MCF 10A (cell line): ENCODE data around the gene SCN8A. TPM values are rescaled to one million over a fixed set of nuclear protein-coding genes. Genes with fewer than 3 reads are reported as not detected.

ENCODE experiments used
- BruUV-seq: library from RNA; stranded (reverse); fragments of 400-500 nt; replicated peaks from 2 replicates; lab custom pipeline; 2021; lab: Mats Ljungman, UMichigan
- CTCF ChIA-PET: fragments of 300-600 bp; sonication (Branson Sonifier 250); formaldehyde crosslinking; extraction: SDS; loops from one replicate; lab custom pipeline; 2021; ENCODE audit warnings: antibody characterized with exemption, inconsistent platforms; lab: Yijun Ruan, JAX
- POLR2A ChIA-PET: fragments of 300-600, 350-650 bp; sonication (Branson Sonifier 250); formaldehyde crosslinking; extraction: SDS; loops from one replicate; lab custom pipeline; 2020; ENCODE audit warnings: antibody characterized with exemption, inconsistent platforms; lab: Yijun Ruan, JAX
- DNase-seq: peaks from one replicate; pipeline ENCODE4 v3.0.0-alpha.2; 2018; ENCODE audit not compliant: unreplicated experiment
- H3K27ac Mint-ChIP-seq: one replicate; pipeline ENCODE4 v1.8.0; 2022; ENCODE audit warnings: mild to moderate bottlenecking, low read depth, mixed read lengths; ENCODE audit not compliant: unreplicated experiment
- H3K27me3 Mint-ChIP-seq: one replicate; pipeline ENCODE4 v1.8.0; 2022; ENCODE audit warnings: mixed read lengths; ENCODE audit not compliant: insufficient read depth, unreplicated experiment
- H3K36me3 Mint-ChIP-seq: one replicate; pipeline ENCODE4 v1.8.0; 2022; ENCODE audit warnings: mild to moderate bottlenecking, moderate library complexity, mixed read lengths; ENCODE audit not compliant: insufficient read depth, unreplicated experiment
- H3K4me1 Mint-ChIP-seq: one replicate; pipeline ENCODE4 v1.8.0; 2022; ENCODE audit warnings: mixed read lengths; ENCODE audit not compliant: insufficient read depth, unreplicated experiment
- H3K4me3 Mint-ChIP-seq: one replicate; pipeline ENCODE4 v1.8.0; 2022; ENCODE audit warnings: mild to moderate bottlenecking, moderate library complexity, mixed read lengths; ENCODE audit not compliant: unreplicated experiment
- H3K9me3 Mint-ChIP-seq: one replicate; pipeline ENCODE4 v1.8.0; 2022; ENCODE audit warnings: mixed read lengths; ENCODE audit not compliant: unreplicated experiment
- intact Hi-C: fragments of 100-400 bp; cut with micrococcal nuclease; formaldehyde crosslinking; loops from 2 replicates; pipeline ENCODE4 v1.14.1; 2022
- total RNA-seq: library from RNA; stranded (reverse); gene quantifications from 2 replicates; pipeline ENCODE4 v1.2.3, GENCODE V29; 2022
- TF ChIP-seq, protein P1 (sequence below): fragments of 200-600 bp; IDR thresholded peaks from one replicate; pipeline ENCODE4 v1.8.0; 2022; ENCODE audit warnings: antibody characterized with exemption, mild to moderate bottlenecking; ENCODE audit not compliant: unreplicated experiment

Gene SCN8A
- total RNA-seq, 1 experiment from 2014 or later, result 0.70 TPM

DNA sequence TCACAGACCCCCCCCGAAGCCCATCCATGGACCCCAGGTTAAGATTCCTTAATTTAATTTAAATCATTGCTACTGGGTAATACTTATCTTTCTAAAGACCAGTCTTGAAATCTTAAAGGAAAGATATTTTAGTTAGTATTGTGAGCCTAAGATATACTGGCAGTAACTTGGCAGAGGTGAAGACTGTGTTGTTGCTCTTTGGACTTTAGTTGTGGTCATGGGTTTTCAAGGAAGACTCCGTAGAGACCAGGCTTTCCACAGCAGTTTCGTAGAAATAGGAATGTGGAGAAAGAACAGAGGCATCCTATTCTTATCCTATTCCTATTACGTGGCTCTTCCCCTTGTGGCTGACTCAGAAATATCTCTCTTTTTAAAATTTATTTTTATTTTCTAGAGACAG is 99.0 kb downstream of the SCN8A start:
- no peak overlapping the region for H3K27ac Mint-ChIP-seq
- DNase-seq, result no peak
- BruUV-seq, result no TSS peak
- peaks cover 28% of the 10 kb centered on the region for H3K4me1 Mint-ChIP-seq
- no peak overlapping the region for H3K4me3 Mint-ChIP-seq
- CTCF ChIA-PET, result no interaction called here
- H3K36me3 Mint-ChIP-seq, result peaks cover 6% of the 10 kb centered on the region
- TF ChIP-seq, protein P1, sequence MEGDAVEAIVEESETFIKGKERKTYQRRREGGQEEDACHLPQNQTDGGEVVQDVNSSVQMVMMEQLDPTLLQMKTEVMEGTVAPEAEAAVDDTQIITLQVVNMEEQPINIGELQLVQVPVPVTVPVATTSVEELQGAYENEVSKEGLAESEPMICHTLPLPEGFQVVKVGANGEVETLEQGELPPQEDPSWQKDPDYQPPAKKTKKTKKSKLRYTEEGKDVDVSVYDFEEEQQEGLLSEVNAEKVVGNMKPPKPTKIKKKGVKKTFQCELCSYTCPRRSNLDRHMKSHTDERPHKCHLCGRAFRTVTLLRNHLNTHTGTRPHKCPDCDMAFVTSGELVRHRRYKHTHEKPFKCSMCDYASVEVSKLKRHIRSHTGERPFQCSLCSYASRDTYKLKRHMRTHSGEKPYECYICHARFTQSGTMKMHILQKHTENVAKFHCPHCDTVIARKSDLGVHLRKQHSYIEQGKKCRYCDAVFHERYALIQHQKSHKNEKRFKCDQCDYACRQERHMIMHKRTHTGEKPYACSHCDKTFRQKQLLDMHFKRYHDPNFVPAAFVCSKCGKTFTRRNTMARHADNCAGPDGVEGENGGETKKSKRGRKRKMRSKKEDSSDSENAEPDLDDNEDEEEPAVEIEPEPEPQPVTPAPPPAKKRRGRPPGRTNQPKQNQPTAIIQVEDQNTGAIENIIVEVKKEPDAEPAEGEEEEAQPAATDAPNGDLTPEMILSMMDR, result no peak
- no peaks in the 10 kb centered on the region for H3K27me3 Mint-ChIP-seq
- intact Hi-C loops, result no loop called here
- POLR2A ChIA-PET, result interaction anchor here (0.6 to 0.7 kb wide), 2 partner anchors 15 to 231 kb away, joined by 3 to 4 read pairs; no protein-coding TSS in a partner anchor
- no peaks in the 10 kb centered on the region for H3K9me3 Mint-ChIP-seq

DNA sequence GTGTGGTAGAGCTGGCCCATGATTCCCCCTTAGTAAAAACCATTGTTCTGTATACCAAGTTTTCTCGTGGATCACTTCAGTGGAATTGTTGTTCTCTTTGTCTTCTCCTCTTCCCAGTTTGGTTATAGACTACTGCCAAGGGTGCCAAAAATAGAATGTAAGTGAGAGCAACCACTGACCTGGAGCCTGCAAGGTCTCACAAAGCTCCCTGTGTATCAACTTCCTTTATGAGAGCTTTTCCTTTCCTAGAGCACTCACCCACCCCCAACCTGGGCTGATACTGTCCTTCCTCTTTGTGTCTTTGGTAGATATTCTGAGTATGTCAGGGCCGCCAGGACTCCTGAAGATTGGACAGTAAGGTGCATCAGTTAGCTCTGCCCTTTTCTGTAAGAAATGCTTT is 101.0 kb downstream of the SCN8A start:
- no peak overlapping the region for H3K27ac Mint-ChIP-seq
- TF ChIP-seq, protein P1, result no peak
- DNase-seq, result no peak
- intact Hi-C loops, result no loop called here
- no peaks in the 10 kb centered on the region for H3K27me3 Mint-ChIP-seq
- no TSS peak for BruUV-seq
- peaks cover 21% of the 10 kb centered on the region for H3K4me1 Mint-ChIP-seq
- H3K9me3 Mint-ChIP-seq, result no peaks in the 10 kb centered on the region
- ChIA-PET CTCF (interaction anchor here (0.6 to 1.6 kb wide), 3 partner anchors 17 to 1986 kb away, joined by 3 to 6 read pairs (median 3); no protein-coding TSS in a partner anchor), POLR2A (interaction anchor here (0.6 kb wide), 1 partner anchor 200 kb away, joined by 3 read pairs; no protein-coding TSS in a partner anchor)
- no peak overlapping the region for H3K4me3 Mint-ChIP-seq
- H3K36me3 Mint-ChIP-seq, result peaks cover 6% of the 10 kb centered on the region

DNA sequence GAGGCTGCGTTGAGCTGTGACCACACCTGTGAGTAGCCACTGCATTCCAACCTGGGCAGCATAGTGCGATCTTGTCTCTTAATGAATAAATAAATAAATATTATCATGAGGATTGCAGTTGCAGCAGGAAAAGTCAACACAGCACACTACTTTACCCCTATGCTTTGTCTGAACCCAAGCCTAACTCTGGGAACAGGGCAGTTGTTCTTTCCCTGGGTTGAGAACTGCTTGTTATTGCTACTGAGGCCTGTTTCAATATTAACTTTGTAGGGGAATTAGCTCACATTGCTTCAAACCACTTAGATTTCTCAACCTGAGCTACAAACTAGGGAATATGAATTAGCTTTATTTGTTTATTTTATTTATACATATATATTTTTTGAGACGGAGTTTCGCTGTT is 102.5 kb downstream of the SCN8A start:
- Mint-ChIP-seq H3K36me3 (no peaks in the 10 kb centered on the region), H3K9me3 (no peaks in the 10 kb centered on the region), H3K27me3 (no peaks in the 10 kb centered on the region), H3K27ac (no peak overlapping the region), H3K4me1 (peaks cover 5% of the 10 kb centered on the region), H3K4me3 (no peak overlapping the region)
- TF ChIP-seq, protein P1, result no peak
- no peak for DNase-seq
- ChIA-PET POLR2A (no interaction called here), CTCF (interaction anchor here (0.8 to 1.0 kb wide), 2 partner anchors 14 to 182 kb away, joined by 3 to 4 read pairs; no protein-coding TSS in a partner anchor)
- no TSS peak for BruUV-seq
- intact Hi-C loops, result no loop called here

DNA sequence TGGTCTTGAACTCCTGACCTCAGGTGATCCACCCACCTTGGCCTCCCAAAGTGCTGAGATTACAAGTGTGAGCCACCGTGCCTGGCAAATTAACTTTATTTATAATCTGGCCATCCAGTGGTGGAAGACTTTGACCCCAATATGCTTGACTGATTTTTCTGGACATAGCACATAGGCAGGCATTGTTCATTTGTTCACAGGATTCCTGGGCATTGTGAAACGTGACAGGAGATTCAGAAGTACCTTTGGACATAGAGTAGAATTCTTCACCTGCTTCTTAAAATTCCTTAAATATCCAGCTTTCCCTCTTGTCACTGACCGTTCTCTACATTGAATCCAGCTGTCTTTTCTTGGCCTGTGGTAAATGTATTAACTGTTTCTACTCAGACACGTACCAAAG is 103.1 kb downstream of the SCN8A start:
- Mint-ChIP-seq H3K36me3 (no peaks in the 10 kb centered on the region), H3K27me3 (no peaks in the 10 kb centered on the region), H3K4me3 (no peak overlapping the region), H3K27ac (no peak overlapping the region), H3K9me3 (no peaks in the 10 kb centered on the region), H3K4me1 (no peaks in the 10 kb centered on the region)
- no peak for DNase-seq
- CTCF ChIA-PET, result interaction anchor here (0.9 to 1.0 kb wide), 2 partner anchors 104 to 182 kb away, joined by 3 read pairs; no protein-coding TSS in a partner anchor
- no TSS peak for BruUV-seq
- POLR2A ChIA-PET, result no interaction called here
- intact Hi-C loops, result no loop called here
- TF ChIP-seq, protein P1, result no peak
